Measurements from ENCODE around the gene UTS2B. TPM values are rescaled to one million over a fixed set of nuclear protein-coding genes. Genes with fewer than 3 reads are reported as not detected.

UTS2B gene
- total RNA-seq, 3 donors from 2014 or later: 0.15 TPM; not detected in 2

DNA sequence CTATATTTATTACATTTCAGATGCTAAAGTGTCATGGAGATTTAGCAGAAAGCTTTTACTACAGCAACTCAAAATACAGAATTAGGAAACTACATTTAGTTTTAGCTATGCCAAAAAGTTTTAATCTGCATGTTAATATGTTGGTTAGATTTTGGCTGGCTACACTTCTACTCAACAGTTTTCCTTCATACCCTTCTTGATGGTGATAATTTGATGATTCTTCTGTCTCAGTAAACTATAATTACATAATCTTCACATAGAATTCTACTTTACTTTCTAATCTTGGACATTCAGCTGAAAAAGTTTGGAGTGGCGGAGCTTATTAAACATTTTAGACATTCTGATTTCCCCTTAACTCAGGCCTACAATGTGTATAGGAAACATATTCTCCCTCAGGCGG lies 10.0 kb upstream of the UTS2B start:
- Histone ChIP-seq H3K27me3 (no peaks in the 10 kb centered on the region), H3K36me3 (no peaks in the 10 kb centered on the region), H3K9me3 (no peaks in the 10 kb centered on the region), H3K27ac (no peak overlapping the region), H3K4me3 (no peak overlapping the region), H3K4me1 (no peaks in the 10 kb centered on the region)
- TF ChIP-seq POLR2AphosphoS5 (IDR thresholded peaks at IDR 0.05) (no peak), POLR2A (IDR thresholded peaks at IDR 0.05) (no peak)
- TF ChIP-seq, protein P1, sequence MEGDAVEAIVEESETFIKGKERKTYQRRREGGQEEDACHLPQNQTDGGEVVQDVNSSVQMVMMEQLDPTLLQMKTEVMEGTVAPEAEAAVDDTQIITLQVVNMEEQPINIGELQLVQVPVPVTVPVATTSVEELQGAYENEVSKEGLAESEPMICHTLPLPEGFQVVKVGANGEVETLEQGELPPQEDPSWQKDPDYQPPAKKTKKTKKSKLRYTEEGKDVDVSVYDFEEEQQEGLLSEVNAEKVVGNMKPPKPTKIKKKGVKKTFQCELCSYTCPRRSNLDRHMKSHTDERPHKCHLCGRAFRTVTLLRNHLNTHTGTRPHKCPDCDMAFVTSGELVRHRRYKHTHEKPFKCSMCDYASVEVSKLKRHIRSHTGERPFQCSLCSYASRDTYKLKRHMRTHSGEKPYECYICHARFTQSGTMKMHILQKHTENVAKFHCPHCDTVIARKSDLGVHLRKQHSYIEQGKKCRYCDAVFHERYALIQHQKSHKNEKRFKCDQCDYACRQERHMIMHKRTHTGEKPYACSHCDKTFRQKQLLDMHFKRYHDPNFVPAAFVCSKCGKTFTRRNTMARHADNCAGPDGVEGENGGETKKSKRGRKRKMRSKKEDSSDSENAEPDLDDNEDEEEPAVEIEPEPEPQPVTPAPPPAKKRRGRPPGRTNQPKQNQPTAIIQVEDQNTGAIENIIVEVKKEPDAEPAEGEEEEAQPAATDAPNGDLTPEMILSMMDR (IDR thresholded peaks at IDR 0.05): no peak
- intact Hi-C loops (cut with DNase I; ENCODE audit: low total_unique reads): no loop called here
- DNase-seq (ENCODE audit: low spot score in 2 of 2): no peak

DNA sequence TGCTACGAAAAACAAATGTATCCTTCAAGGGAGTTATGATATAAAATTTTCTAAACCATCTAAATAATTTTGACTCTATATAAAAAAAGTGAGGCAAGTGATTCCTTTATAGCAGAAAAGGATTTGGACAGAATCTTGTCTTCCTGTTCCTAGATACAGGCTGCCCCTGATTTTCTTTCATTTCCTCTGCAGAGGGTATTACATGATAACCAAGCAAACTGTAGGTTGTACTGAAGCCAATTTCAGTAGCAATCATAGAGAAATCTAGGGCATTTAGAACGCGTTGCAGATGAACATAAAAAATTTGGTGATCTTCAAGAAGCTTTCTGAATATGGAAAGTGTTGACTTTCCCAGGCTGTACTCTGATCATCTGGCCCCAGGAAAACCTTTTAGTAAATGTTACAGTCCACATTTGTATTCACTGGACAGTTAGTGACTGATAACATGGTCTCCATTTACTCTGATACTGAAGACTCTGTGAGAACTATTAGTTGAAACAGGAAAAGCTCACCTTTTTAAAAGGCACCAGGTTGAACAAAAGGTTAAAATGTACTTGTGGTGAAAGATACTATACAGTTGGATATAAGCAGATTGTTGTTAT lies 9.1 kb upstream of the UTS2B start:
- Histone ChIP-seq H3K36me3 (no peaks in the 10 kb centered on the region), H3K27ac (no peak overlapping the region), H3K4me1 (no peaks in the 10 kb centered on the region), H3K27me3 (no peaks in the 10 kb centered on the region), H3K4me3 (no peak overlapping the region), H3K9me3 (no peaks in the 10 kb centered on the region)
- intact Hi-C loops (cut with DNase I; ENCODE audit: low total_unique reads): no loop called here
- DNase-seq (ENCODE audit: low spot score in 2 of 2): no peak
- TF ChIP-seq POLR2AphosphoS5 (IDR thresholded peaks at IDR 0.05) (no peak), POLR2A (IDR thresholded peaks at IDR 0.05) (no peak)
- TF ChIP-seq, protein P1 (IDR thresholded peaks at IDR 0.05): no peak

DNA sequence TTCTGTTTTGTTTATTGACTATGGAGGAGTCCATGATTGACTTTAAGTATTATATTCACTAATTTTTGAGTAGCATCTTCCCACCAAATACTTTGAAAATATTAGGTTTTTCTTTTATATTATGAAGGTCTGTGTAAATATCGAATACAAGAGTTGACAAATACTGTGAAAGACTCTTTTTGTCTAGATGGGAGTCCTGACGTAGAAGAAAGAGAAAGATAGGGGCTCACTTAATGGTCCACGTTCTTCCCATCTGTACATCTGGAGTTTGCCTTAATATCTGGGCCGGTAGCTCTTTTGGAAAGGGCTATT lies 7.8 kb upstream of the UTS2B start:
- DNase-seq (ENCODE audit: low spot score in 2 of 2): no peak
- H3K9me3 ChIP-seq: no peaks in the 10 kb centered on the region
- no peaks in the 10 kb centered on the region for H3K27me3 ChIP-seq
- no peak overlapping the region for H3K4me3 ChIP-seq
- no peaks in the 10 kb centered on the region for H3K4me1 ChIP-seq
- H3K27ac ChIP-seq: no peak overlapping the region
- TF ChIP-seq POLR2A (IDR thresholded peaks at IDR 0.05) (no peak), POLR2AphosphoS5 (IDR thresholded peaks at IDR 0.05) (no peak)
- TF ChIP-seq, protein P1 (IDR thresholded peaks at IDR 0.05): no peak
- H3K36me3 ChIP-seq: no peaks in the 10 kb centered on the region
- intact Hi-C loops (cut with DNase I; ENCODE audit: low total_unique reads): no loop called here

DNA sequence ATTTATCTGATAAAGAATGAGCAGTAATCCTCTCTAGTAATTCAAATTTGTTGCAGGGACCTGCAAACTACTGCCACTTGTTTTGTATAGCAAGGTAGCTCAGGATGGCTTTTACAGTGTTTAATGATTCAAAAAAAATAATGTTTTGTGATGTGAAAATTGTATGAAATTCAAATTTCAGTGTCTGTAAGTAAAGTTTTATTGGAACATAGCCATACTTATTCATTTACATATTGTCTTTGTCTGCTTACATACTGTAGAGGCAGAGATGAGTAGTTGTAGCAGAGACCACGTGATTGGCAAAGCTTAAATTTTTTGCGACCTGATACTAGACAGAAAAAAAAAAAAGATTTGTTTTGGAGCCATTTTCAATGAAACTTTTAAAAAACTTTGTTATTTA lies 6.5 kb upstream of the UTS2B start:
- intact Hi-C loops (cut with DNase I; ENCODE audit: low total_unique reads): no loop called here
- H3K27ac ChIP-seq: no peak overlapping the region

DNA sequence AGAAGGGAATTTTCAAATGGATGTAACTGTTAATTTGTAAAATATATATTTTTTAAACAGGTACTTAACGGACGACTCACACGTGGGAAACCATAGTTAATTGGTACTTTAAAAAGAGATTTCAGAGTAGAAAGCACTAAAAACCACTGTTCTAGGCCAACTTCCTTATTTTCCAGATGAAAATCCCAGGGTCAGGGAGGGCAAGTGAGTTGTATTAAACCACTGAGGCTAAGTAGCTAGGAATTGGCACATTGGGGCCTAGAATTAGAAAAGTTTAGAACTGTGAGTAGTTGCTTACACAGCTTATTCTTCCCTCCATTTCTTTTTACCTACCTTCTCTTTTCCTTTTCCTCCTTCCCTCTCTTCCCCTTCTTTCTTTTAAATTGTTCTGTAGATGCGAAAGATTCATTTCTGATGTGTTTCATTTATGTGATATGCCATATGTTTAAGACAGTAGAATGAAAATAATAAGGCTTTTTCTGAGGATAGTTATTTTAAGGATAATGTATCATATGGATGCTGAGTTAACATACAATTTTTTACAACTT lies 4.1 kb upstream of the UTS2B start:
- Histone ChIP-seq H3K27ac (no peak overlapping the region), H3K36me3 (no peaks in the 10 kb centered on the region), H3K4me3 (no peak overlapping the region), H3K4me1 (no peaks in the 10 kb centered on the region), H3K9me3 (no peaks in the 10 kb centered on the region), H3K27me3 (no peaks in the 10 kb centered on the region)
- intact Hi-C loops (cut with DNase I; ENCODE audit: low total_unique reads): no loop called here
- no peak for DNase-seq (ENCODE audit: low spot score in 2 of 2)
- TF ChIP-seq, protein P1 (IDR thresholded peaks at IDR 0.05): no peak
- no peak for TF ChIP-seq POLR2AphosphoS5 (IDR thresholded peaks at IDR 0.05)
- no peak for TF ChIP-seq POLR2A (IDR thresholded peaks at IDR 0.05)

More for the DNA sequence above, 6.5 kb upstream of the UTS2B start:
- TF ChIP-seq POLR2A (IDR thresholded peaks at IDR 0.05) (no peak), POLR2AphosphoS5 (IDR thresholded peaks at IDR 0.05) (no peak)
- TF ChIP-seq, protein P1 (IDR thresholded peaks at IDR 0.05): no peak
- Histone ChIP-seq H3K4me1 (no peaks in the 10 kb centered on the region), H3K4me3 (no peak overlapping the region), H3K36me3 (no peaks in the 10 kb centered on the region), H3K27me3 (no peaks in the 10 kb centered on the region), H3K9me3 (no peaks in the 10 kb centered on the region)
- DNase-seq (ENCODE audit: low spot score in 2 of 2): no peak
